ENCODE data around the gene LHX5.

DNA sequence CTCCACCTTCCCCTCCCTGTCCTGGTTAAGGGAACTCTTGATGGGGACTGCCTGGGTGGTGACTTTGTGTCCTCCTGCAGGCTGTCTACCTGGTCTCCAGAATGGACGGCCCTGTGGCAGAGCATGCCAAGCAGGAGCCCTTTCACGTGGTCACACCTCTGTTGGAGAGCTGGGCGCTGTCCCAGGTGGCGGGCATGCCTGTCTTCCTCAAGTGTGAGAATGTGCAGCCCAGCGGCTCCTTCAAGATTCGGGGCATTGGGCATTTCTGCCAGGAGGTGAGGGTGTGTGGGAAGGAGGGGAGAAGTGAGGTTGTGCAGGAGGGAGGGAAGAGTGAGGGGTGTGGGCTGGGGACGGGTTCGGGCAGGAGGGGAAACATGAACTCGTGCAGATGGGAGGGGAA, 43.8 kb downstream of the LHX5 start:
- no peak for TF ChIP-seq POLR2A (IDR thresholded peaks at IDR 0.05)
- TF ChIP-seq, protein P1, sequence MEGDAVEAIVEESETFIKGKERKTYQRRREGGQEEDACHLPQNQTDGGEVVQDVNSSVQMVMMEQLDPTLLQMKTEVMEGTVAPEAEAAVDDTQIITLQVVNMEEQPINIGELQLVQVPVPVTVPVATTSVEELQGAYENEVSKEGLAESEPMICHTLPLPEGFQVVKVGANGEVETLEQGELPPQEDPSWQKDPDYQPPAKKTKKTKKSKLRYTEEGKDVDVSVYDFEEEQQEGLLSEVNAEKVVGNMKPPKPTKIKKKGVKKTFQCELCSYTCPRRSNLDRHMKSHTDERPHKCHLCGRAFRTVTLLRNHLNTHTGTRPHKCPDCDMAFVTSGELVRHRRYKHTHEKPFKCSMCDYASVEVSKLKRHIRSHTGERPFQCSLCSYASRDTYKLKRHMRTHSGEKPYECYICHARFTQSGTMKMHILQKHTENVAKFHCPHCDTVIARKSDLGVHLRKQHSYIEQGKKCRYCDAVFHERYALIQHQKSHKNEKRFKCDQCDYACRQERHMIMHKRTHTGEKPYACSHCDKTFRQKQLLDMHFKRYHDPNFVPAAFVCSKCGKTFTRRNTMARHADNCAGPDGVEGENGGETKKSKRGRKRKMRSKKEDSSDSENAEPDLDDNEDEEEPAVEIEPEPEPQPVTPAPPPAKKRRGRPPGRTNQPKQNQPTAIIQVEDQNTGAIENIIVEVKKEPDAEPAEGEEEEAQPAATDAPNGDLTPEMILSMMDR (IDR thresholded peaks at IDR 0.05): no peak
- no peak for TF ChIP-seq EP300 (IDR thresholded peaks at IDR 0.05)

Data from tibial nerve (tissue), 4 donors.